Stimulated activated CD4-positive, alpha-beta T cell treated with anti-CD3 and anti-CD28 coated beads, TNF-alpha, amount 100 ng/mL, for 4 hours (primary cell): ENCODE measurements around the gene FLVCR2.
A peak's percentile ranks its signal among the peaks of the same experiment; 100 is the strongest.

Source experiments
- DNase-seq, 3 experiments: peaks; one replicate each; pipeline ENCODE4 v3.0.0-alpha.2; 2020; ENCODE audit warnings: low read depth in 3 of 3

The FLVCR2 gene

DNA sequence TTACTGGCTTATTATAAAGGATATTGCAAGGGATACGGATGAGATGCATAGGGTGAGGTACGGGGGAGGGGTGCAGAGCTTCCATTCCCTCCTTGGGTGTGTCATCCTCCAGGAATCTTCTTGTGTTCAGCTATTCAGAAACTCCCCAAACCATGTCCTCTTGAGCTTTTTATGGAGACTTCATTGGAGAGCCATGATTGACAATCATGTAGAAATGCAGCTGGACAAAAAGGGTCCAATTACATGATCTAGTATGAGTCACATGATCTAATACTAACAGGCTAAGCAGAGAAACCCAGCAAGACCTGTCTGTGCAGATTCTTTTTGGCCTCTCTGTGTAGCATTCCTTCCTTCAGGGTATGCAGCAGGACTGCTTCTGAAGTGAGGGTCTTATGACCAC is 23.9 kb upstream of the FLVCR2 start:
- no peak for DNase-seq

DNA sequence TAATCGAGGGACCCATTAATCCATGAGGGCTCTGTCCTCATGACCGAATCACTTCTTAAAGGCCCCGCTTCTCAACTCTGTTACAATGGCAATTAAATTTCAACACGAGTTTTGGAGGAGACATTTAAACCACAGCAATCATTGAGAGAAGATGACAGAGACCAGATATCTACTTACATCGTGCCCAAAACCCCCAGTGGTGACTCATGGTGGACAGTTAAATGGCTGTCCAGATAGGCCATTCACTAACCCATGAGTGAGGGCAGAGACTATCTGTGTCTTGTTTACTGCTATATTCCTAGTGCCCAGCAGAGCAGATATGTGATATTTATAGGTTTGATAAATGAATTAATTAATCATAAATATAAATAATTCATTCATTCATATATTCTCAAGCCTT is 20.0 kb upstream of the FLVCR2 start:
- DNase-seq: no peak

DNA sequence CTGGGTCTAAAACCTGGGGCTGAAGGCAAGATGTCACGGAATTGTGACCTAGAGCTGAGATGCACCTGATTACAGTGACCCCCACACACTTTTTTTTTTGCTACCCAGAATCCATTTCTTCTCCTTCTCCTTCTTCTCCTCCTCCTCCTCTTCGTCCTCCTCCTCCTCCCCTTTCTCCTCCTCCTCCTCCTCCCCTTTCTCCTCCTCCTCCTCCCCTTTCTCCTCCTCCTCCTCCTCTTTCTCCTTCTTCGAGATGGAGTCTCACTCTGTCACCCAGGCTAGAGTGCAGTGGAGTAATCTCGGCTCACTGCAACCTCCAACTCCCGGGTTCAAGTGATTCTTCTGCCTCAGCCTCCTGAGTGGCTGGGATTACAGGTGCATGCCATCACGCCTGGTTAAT is 19.4 kb upstream of the FLVCR2 start:
- DNase-seq: no peak

DNA sequence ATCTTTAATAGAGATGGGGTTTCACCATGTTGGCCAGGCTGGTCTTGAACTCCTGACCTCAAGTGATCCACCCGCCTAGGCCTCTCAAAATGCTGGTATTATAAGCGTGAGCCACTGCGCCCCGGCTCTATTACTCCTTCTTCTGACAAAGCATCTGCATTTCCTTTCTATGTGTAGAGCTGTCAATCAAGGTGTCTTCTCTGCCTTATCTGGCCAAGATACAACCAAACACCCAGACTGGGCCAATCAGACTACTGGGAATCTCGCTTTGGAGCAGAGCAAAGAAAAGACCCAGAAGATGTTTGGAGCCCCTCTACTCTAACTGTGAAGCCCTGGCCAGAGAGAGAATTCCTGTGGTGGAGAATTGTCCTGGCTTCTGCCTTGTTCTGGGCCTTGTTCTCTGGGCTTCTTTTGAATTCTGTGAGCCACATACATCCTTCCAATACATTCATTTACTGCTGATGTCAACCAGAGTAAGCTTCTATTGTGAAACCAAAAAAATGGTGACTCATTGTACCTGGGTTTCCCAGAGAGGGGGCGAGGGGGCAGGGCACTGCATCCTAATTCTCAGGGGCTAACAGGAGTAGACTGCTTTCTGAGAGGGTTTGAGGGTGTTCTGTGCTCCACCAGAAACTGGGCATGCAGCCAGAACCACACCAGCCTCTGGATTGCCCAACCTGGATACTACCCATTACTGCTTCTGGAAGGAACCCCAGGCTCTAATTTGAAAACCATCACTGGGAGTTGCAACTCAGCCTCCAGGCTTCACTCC is 18.8 kb upstream of the FLVCR2 start:
- peak in 1 of 3 experiments; percentile 35 for DNase-seq

DNA sequence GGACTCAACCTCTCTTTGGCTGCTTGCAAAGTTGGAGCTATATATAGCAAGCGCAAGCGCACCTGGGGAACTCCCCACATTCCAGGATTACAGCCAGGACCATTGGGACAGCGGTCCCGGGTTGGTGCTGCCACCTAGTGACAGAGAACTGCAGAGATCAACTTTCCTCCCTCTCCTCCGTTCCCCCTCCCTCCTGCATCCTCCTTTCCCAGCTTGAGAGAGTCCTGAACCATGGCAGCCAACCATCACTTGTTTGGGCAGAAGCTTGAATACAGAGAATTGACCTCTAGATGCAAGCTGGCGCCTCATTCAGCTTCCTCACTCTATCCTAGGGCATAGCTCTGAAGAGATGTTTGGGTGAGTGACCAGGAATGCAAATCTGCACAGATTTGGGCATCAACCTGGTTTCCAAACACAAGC is 17.4 kb upstream of the FLVCR2 start:
- DNase-seq: no peak

DNA sequence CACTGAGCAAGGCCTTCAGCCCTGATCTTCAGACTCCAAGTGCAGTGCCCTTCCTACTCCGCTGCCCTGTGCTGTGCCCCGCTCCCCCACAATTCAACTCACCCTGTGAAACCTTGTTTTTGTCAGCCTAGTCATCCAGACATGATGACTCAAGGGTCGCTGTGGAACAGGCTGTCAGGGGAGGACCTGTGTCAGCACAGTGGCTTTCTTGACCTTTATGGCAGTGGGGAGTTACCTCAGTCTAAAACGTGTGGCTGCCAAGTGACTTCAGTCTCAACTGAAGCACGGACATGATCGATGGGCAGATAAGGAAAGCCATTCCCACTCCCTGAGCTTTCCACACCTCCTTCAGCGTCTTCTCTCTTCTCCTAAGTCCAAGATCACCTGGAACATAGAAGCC is 16.3 kb upstream of the FLVCR2 start:
- no peak for DNase-seq

DNA sequence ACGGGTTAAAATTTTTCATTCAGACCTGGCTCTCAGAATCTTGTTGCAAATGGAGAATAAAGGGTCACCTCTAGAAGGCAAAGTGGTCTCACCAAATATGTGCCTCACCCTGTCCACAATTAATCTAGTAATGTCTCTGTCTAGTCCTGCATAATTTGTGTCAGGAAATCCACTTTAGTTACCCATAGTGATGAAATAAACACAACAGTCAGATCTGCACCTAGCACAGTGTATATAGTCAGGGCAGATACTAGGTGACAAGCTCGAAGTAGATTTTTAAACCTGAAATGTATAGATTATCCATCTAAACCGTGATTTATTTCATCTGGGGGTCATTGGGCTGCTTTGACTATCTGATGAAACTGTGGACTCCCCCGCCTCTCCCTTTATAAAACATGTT is 15.9 kb upstream of the FLVCR2 start:
- DNase-seq: no peak

DNA sequence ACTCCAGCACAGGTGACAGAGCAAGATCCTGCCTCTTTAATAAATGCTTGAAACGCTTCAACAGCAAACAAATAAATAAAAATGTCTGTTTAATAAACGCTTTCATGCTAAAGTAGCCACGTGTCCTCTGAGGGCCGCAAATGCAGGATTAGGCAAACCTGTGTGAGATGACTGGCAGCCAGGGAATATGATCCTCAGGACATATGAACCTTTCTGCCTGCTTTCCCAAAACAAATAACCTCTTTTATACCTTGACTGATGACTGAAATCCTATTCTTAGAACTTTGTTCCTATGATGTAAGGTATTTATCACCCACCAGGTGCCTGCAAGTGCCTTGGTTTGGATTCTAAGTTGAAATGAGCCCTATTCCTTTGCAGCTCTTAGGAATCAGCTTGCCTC is 14.5 kb upstream of the FLVCR2 start:
- DNase-seq: no peak

DNA sequence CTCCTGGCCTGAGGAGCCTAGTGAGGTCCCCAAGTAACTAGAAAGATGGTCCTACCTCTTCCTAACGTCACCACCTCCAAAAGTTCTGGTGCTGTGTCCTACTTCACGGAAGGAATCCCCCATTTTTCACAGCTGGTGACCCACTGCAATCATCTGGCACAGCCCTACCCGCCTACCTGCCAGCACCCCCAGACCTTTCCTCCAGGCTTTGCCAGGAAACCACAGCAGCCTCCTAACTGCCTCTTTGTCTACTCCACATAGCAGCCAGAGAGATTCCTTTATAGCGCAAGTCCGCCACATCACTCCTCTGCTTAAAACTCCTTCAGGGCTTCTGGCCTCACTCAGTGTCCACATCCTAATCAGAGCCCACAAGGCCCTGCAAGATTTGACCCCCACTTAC is 13.4 kb upstream of the FLVCR2 start:
- no peak for DNase-seq

DNA sequence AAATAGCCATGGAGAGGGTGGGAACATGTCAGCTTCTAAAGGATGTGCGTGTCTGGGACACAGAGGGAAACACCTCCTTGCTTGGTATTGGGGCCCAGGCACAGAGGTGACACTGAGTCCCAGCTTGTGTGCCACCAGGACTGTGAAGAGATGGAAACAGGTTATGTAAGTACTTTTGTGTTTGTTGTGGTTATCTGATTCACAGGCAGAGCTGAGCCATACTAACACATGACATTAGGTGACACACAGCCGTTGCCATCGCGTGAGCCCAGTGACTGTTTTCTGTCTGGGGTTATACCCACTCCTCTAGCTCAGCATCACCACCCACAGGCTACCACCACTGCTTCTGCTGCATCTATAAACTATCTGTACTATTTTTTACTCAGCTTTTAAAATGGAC is 12.1 kb upstream of the FLVCR2 start:
- DNase-seq: peak; percentile 55 to 72 (median 71)

DNA sequence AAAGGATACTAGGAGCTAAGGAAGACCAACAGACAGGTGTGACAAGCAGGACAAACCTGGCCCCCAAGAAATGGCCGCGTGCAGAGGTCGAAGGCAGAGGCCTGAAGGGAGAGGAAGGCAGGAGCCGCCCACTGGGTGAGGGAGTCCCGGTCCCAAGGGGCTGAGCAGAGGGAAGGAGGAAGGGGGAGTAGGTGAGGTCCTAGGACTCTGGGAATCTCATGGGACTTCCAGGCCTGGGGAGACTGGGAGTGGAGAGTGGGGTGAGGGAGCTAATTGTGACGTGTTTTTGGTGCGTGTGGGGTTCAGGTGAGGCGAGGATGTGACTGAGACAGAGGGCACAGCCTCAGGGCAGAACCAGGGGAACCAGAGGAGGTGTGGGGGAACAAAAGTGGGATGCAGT is 11.7 kb upstream of the FLVCR2 start:
- no peak for DNase-seq

DNA sequence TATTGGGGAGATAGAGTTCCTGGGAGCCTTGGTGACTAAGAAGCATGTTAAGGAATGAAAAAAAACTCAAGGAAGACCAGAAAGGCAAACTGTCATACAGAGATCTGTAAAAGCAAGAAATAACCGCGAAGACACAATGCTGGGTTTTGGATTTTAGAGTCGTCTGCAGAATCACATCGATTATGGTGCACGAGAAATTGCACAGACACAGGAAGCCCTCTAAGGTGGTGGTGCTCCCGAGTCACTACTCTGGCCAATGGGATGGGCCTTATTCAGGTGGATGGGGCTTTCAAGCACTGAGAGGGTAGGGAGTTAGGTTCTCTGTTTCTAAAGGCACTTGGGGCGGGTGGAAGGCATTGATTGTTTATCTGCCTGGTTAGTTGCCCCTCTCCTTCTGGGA is 10.3 kb upstream of the FLVCR2 start:
- DNase-seq: no peak

DNA sequence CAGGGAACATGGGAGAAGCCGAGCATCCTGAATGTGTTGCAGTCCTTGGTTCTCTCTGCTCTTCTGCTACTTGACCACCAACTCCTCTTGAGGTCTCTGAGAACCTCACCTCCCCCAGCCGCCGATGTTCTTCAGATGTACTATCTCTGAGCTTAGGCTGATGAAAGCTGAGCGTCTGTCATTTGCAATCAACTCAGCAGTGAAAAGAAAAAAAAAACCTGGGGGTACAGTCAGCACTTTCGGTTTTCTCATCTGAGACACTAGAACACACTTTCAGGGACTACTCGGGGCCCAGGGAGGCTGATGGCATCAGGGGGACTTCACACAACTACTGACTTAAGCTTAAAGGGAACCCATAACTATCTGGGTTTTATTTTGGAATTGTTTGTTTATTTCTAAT is 9.6 kb upstream of the FLVCR2 start:
- no peak for DNase-seq

DNA sequence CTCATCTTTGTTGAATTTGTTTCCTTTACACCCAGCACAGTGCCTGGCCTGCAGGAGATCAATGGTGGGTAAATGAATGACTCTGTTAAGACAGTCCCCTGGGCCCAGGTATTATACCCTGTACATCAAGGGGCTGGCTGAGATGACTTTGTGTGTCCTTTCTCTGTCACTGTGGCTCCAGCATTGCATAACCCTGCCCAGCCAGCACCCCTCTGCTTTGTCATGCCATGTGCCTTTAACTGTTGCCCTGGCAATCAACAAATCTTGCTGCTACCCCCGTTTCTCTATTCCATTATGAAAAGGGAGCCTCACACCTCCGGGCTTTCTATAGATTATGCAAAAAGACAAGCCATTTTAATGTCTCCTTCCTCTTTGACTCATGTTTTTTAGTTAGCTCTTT is 7.6 kb upstream of the FLVCR2 start:
- DNase-seq: no peak

DNA sequence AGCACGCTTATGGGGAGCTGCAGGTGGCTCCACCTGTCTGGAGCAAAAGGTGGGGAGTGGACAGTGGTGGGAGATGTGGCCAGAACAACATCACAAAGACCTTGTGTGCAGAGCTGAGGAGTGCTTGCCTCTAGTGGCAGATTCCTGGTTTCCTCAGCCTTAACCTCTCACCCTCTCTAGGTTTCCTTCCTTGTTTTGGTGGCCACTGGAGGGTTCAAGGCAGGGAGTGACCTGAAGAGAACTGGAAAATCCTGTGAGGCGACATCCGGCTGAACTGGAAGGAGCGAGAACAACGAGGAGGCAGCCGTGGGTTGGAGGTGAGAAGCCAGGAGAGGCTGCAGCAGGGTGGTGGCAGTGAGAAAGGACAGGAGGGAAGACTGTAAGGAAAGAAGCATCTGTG is 6.3 kb upstream of the FLVCR2 start:
- no peak for DNase-seq

DNA sequence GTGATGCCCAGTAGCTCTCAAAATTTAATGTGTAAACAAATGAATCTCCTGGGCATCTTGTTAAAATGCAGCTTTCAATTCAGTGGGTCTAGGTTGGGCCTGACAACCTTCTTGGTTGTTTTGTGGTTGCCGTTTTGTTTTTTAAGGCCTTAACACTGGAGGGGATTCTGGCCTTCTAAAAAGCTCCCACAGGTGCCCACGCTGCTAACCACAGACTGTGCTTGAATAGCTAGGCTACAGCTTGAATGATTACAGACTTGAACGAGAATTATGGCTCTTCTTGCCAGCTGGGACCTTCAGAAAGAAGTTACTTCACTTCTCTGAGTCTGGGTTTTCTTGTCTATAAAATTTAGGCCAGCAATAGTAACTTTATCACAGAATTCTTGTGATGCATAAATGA is 1.3 kb upstream of the FLVCR2 start:
- no peak for DNase-seq

DNA sequence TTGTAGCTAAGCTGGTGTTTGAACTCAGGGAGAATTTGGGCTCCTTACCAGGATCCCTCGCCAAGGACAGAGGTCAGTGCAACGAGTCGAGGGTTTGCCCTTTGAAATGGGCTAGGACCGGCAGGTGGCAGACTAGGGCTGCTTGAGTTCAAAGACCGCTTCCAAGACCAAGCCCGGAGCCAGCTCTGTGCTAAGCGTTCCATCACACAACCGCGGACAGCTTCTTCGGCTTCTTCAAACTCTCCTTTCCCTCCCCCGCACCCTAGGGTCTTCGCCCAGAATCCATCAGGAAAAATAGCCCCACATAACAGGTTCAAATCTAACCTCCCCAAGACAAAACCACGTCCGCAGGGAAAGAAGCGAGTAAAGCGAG is 705 bp upstream of the FLVCR2 start:
- peak; percentile 48 to 56 (median 50) for DNase-seq

DNA sequence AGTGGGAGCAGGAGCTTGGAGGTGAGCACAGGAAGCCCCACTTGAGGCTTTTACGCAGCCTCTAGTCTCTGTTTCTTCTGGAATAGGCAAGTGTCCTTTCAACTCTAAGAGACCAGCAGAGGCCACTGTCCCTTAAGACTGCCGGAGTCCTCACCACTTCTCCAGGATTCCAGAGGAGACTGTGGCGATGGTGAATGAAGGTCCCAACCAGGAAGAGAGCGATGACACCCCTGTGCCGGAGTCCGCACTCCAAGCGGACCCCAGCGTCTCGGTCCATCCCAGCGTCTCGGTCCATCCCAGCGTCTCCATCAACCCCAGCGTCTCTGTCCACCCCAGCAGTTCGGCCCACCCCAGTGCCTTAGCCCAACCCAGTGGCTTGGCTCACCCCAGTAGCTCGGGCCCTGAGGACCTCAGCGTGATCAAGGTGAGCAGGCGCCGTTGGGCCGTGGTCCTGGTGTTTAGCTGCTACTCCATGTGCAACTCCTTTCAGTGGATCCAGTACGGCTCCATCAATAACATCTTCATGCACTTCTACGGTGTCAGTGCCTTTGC is 442 bp downstream of the FLVCR2 start:
- DNase-seq: no peak

DNA sequence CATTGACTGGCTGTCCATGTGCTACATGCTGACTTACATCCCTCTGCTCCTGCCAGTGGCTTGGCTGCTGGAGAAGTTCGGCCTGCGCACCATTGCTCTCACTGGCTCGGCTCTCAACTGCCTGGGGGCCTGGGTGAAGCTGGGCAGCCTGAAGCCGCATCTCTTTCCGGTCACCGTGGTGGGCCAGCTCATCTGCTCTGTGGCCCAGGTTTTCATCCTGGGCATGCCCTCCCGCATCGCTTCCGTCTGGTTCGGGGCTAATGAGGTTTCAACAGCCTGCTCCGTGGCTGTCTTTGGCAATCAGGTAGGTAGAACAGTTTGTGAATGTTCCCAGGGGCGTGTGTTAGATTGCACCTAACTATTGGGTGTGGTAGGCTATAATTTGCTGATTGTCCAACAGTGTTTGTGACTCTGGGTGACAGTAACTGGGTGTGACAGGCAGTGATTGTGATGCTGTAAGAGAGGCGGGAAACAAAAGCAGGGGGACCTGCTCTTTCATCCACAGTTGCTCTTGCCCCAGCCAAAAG is 981 bp downstream of the FLVCR2 start:
- no peak for DNase-seq

DNA sequence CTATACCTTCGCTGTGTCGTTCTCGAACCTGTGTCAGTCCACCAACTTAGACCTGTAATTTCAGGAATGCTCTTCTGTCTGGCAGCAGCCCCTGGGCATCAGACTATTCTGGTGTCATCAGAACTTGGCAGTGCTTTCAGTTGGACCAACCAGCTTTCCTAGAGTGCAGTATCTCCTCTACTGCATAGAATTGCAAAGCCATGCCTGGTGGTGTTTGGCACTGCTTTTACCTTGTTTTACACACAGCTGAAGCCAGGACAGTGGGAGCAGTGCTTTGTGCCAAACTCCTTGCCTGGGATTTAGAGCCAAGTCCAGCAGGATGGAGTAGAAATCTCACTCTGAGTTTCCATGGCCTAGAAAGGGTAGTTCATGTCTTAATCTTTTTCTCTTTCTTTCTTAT is 1.5 kb downstream of the FLVCR2 start:
- no peak for DNase-seq

DNA sequence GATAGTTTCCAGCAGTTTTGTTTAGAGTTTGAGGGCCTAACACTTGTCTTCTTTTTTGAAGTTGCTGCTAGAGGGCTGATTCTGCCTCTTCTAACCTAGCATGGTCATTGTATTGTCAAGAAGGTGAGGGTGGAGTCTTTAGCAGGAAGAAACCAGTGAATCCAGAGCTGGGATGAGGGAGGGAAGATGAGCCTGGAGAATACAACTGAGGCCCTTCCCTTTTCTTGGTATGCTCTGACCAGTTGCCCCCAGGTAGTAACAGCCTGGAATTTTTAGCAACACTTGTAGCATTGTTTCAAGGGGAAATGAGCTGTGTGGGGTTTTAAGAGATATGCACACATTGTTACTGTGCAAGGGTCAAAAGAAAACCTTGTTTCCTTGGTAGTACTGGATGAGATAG is 9.0 kb downstream of the FLVCR2 start:
- no peak for DNase-seq

DNA sequence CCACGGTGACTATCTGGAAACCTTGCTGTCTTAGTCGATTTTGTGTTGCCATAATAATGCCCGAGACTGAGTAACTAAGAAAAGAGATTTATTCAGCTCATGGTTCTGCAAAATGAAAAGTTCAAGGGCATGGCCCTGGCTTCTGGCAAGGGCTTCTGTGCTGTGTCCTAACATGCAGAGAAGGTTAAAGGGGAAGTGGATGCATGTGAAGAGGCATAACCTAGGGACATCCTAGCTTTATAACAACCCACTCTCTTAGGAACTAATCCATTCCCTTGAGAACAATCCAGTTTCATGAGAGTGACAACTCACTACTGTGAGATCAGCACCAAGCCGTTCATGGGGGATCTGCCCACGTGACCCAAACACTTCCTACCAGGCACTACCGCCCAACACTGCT is 11.5 kb downstream of the FLVCR2 start:
- no peak for DNase-seq

DNA sequence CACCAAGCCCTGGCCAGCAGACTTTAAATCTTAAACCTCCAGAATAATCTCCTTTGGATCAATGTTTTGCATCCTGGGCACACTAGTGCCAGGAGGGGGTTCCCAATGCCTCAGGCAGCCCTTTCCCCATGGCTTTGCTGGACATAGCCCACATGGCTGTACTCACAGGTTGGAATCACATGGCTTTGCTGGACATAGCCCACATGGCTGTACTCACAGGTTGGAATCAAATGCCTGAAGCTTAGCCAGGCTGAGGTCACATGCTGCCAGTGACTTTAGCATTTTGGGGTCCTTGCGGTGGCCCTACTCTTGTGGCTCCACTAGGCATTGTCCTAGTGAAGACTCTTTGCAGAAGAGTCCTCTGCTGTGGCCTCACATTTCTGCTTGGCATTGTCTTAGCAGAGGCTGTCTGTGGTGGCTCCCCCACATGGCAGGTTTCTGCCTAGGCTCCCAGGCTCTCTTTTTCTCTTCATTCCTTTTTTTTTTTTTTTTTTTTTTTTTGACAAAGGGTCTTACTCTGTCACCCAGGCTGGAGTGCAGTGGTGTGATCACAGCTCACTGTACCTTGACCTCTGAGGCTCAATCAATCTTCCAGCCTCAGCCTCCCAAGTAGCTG is 13.0 kb downstream of the FLVCR2 start:
- no peak for DNase-seq
